Loucy (cell line): ENCODE data around the gene LSR.

Experiments
- EZH2phosphoT487 ChIP-seq: fragments of 200-600 bp; IDR thresholded peaks from 2 replicates; pipeline ENCODE4 v1.6.1; 2018; ENCODE audit warnings: antibody characterized with exemption, mild to moderate bottlenecking, moderate library complexity, borderline replicate concordance
- TF ChIP-seq, protein P1 (sequence below): fragments of 200-600 bp; sonication (generic); conservative IDR thresholded peaks from 2 replicates; pipeline ENCODE4 v1.5.1; 2014; ENCODE audit warnings: mild to moderate bottlenecking, antibody characterized with exemption, low read length

DNA sequence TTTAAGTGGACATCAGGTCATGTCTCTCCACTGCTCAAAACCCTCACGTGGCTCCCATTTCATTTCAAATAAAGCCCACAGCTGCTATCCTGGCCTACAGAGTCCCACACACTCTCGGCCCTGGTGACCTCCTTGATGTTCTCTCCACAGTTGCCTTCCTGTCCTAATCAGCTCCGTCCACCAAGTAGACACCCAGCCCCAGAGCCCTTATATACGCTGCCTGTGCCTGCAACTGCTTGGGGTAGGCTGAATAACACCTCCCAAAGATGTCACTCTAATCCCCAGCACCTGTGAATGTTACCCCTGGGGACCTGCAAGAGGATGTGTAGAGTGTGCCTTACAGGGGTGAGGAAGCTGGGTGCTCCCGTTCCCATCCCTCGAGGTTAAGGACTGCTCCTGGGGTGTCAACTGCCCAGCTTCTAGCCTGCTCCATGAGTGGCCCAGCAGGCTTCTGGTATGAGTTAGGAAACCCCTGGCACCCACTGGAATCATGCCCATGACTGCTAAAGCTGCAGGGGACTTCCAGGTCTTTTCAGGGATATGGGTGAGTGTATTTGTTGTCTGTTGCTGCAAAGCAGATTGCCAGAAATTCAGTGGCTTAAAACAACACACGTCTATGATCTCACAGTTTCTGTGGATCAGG lies 26.3 kb upstream of the LSR start:
- TF ChIP-seq, protein P1, sequence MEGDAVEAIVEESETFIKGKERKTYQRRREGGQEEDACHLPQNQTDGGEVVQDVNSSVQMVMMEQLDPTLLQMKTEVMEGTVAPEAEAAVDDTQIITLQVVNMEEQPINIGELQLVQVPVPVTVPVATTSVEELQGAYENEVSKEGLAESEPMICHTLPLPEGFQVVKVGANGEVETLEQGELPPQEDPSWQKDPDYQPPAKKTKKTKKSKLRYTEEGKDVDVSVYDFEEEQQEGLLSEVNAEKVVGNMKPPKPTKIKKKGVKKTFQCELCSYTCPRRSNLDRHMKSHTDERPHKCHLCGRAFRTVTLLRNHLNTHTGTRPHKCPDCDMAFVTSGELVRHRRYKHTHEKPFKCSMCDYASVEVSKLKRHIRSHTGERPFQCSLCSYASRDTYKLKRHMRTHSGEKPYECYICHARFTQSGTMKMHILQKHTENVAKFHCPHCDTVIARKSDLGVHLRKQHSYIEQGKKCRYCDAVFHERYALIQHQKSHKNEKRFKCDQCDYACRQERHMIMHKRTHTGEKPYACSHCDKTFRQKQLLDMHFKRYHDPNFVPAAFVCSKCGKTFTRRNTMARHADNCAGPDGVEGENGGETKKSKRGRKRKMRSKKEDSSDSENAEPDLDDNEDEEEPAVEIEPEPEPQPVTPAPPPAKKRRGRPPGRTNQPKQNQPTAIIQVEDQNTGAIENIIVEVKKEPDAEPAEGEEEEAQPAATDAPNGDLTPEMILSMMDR, result no peak
- no peak for TF ChIP-seq EZH2phosphoT487
